Stimulated activated CD8-positive, alpha-beta memory T cell treated with anti-CD3 and anti-CD28 coated beads, Interleukin-4, amount 100 ng/mL, for 4 hours (primary cell): ENCODE measurements around the gene SLC35F2.
"Not testable (repeated sequence)": the region's sequence is repeated elsewhere in the genome, so short reads cannot be mapped to it uniquely, and the experiment has no call there.

ENCODE experiments used
- DNase-seq, 2 donors: peaks; one replicate each; pipeline ENCODE4 v3.0.0-alpha.2; 2020; ENCODE audit warnings: low read depth in 2 of 2, low spot score in 1 of 2

Gene SLC35F2

GRCh38 chr11:107842412-107843100 lies 16.0 kb downstream of the SLC35F2 start:
- no peak for DNase-seq

- DNase-seq: no peak
Observed at GRCh38 chr11:107840129-107840484, 18.5 kb downstream of the SLC35F2 start.

- DNase-seq: no peak
Observed at GRCh38 chr11:107836851-107837250, 21.7 kb downstream of the SLC35F2 start.

- DNase-seq: no peak
Observed at GRCh38 chr11:107834995-107835394, 23.6 kb downstream of the SLC35F2 start.

GRCh38 chr11:107833926-107834325 lies 24.7 kb downstream of the SLC35F2 start:
- DNase-seq: not testable (repeated sequence)

- DNase-seq: no peak
Observed at GRCh38 chr11:107830915-107831540, 27.6 kb downstream of the SLC35F2 start.

- no peak for DNase-seq
Observed at GRCh38 chr11:107827041-107827440, 31.5 kb downstream of the SLC35F2 start.

GRCh38 chr11:107825875-107826274 lies 32.7 kb downstream of the SLC35F2 start:
- no peak for DNase-seq

GRCh38 chr11:107824668-107825369 lies 33.8 kb downstream of the SLC35F2 start:
- DNase-seq: no peak

GRCh38 chr11:107821199-107821927 lies 37.2 kb downstream of the SLC35F2 start:
- DNase-seq: no peak

GRCh38 chr11:107819361-107820014 lies 39.1 kb downstream of the SLC35F2 start:
- no peak for DNase-seq

GRCh38 chr11:107818491-107818890 lies 40.1 kb downstream of the SLC35F2 start:
- no peak for DNase-seq

- DNase-seq: no peak
Observed at GRCh38 chr11:107816028-107816427, 42.6 kb downstream of the SLC35F2 start.

- no peak for DNase-seq
Observed at GRCh38 chr11:107810875-107811274, 47.7 kb downstream of the SLC35F2 start.

- DNase-seq: no peak
Observed at GRCh38 chr11:107808521-107808920, 50.1 kb downstream of the SLC35F2 start.

- DNase-seq: no peak
Observed at GRCh38 chr11:107804971-107805370, 53.6 kb downstream of the SLC35F2 start.

- DNase-seq: no peak
Observed at GRCh38 chr11:107804211-107804610, 54.4 kb downstream of the SLC35F2 start.

- no peak for DNase-seq
Observed at GRCh38 chr11:107801641-107802040, 56.9 kb downstream of the SLC35F2 start.

GRCh38 chr11:107799218-107799859 lies 59.2 kb downstream of the SLC35F2 start:
- DNase-seq: peak; percentile 14 to 18

GRCh38 chr11:107792049-107792443 lies 66.5 kb downstream of the SLC35F2 start:
- DNase-seq: no peak
